ENCODE data around the gene ATAT1.

The ATAT1 gene

DNA sequence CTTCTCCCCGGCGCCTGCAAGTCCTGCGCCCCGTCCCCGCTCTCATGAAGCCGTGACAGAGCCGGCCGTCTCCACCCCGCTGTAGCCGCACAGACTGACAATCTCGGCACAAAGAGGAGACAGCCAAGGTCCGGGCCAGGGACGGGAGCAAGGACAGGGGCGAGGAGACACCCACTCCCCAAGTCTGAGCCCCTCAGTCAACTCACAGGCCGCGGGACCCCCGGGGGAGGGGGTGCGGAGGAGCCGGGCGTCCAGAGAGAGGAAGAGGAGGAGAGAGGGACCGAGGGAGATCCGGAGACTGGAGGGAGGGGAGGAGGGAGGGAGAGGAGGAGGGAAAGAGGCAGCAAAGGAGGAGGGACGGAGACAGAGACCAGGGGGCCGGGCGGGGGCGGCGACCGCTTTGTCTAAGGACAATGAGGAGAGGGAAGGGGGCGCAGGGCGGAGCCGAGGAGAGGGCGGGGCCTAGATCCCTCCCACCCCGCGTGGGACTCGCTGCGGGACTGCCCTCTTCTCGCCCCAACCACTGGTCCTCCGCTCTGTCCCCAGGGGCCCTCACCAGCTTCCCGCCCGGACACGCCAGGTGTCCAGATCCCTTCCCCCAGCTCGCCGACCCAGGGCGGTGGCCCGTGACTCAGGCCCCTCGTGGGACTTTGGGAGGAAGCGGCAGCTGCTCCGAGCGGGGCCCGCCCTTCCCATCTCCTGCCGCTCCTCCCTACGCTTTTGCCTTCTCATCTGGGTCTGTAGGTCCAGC lies 60.4 kb downstream of the ATAT1 start:
- Histone ChIP-seq H3K4me1 (peaks cover 29 to 39% (median 35%) of the 10 kb centered on the region in 10 experiments), H4K20me1 (peaks cover 14 to 38% (median 29%) of the 10 kb centered on the region in 11 experiments; a peak in 21 of 22 replicates), H3K27ac (peak overlapping the region; percentile 91 to 100 (median 99)), H3K4me2 (peak overlapping the region; percentile 97 to 100 (median 99)), H3K9ac (peak overlapping the region; percentile 91 to 100 (median 99)), H3K36me3 (peaks cover 6 to 31% (median 27%) of the 10 kb centered on the region in 11 experiments; a peak in 20 of 22 replicates), H3K4me3 (peak overlapping the region; percentile 83 to 100 (median 96)), H3K9me3 (replicated peaks in 1 of 11) (no peaks in the 10 kb centered on the region), H3K27me3 (no peaks in the 10 kb centered on the region)
- TF ChIP-seq Cebpa-rat (IDR thresholded peaks at IDR 0.05): no peak

DNA sequence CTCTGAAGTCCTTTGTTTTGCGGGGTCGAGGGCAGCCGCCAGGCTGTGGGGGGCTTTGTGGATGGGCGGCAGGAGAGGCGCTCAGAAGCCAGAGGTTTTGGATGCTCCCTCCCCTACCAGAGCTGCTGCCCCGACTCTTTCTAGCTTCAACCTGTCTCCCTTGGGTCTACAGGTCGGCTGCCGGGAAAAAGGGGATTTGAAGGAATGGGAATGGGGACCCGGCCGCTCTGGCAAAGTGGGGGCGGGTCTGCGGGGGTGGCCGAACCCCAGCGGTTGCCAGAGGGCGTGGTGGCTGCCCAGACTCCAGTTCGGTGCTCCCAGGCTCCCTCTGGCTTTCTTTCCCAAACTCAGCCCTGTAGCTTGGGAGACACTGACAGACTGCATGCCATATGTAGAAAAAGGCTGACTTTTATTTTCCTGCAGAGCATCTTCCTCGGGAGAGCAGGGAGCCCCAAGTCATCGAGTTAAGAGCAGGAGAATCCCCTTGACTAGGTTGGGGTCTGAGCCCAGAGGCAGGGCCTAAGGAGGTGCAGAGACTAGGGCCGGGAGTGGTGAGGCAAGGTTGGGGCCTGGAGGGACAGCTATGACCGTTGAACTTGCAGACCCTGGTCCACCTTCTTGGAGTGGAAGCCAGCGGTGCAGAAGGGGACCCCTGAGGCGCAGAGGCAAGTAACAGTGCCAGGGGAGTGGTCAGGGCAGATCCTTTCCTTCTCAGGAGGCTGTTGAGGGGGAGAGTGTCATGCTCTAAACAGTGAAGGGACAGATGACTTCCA lies 61.2 kb downstream of the ATAT1 start:
- H3K36me3 ChIP-seq: peaks cover 6 to 27% (median 25%) of the 10 kb centered on the region in 11 experiments; a peak in 20 of 22 replicates
- peak overlapping the region; percentile 97 to 100 (median 99) for H3K4me2 ChIP-seq
- peak overlapping the region; percentile 91 to 100 (median 99) for H3K9ac ChIP-seq
- no peaks in the 10 kb centered on the region for H3K27me3 ChIP-seq
- TF ChIP-seq Cebpa-rat (IDR thresholded peaks at IDR 0.05): no peak
- no peaks in the 10 kb centered on the region for H3K9me3 ChIP-seq (replicated peaks in 1 of 11)
- peak overlapping the region; percentile 91 to 100 (median 99) for H3K27ac ChIP-seq
- H3K4me3 ChIP-seq: peak overlapping the region; percentile 83 to 100 (median 96)
- H3K4me1 ChIP-seq: peaks cover 33 to 44% (median 38%) of the 10 kb centered on the region in 10 experiments
- peaks cover 11 to 33% (median 26%) of the 10 kb centered on the region in 11 experiments; a peak in 17 of 22 replicates for H4K20me1 ChIP-seq

DNA sequence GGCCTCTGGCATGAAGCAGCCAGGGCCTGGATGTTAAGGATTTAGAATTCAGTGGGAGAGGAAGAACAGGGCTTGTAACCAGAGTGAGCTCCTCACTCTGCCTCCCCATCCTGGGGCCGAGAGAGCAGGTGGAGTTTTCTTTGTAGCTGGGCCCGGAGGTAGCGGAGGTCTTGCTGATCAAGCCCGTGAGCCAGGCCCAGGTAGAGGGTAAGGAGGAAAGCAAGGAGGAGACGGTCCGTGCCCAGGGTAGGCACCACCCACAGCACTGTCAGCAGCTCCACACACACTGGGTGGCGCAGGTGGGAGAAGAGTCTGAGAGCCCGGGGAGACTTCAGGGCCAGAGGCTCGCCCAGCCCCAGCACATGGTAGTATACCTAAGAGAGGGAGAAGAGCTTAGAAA lies 61.9 kb downstream of the ATAT1 start:
- peak overlapping the region; percentile 91 to 100 (median 99) for H3K9ac ChIP-seq
- H3K36me3 ChIP-seq: peaks cover under 1 to 20% (median 18%) of the 10 kb centered on the region in 11 experiments; a peak in 20 of 22 replicates
- H3K4me3 ChIP-seq: peak overlapping the region; percentile 83 to 100 (median 96)
- TF ChIP-seq Cebpa-rat (IDR thresholded peaks at IDR 0.05): no peak
- H3K27ac ChIP-seq: peak overlapping the region; percentile 91 to 100 (median 99)
- peak overlapping the region; percentile 97 to 100 (median 99) for H3K4me2 ChIP-seq
- peaks cover 33 to 44% (median 38%) of the 10 kb centered on the region in 10 experiments for H3K4me1 ChIP-seq
- H3K9me3 ChIP-seq (replicated peaks in 1 of 11): no peaks in the 10 kb centered on the region
- H3K27me3 ChIP-seq: no peaks in the 10 kb centered on the region
- peaks cover 7 to 26% (median 20%) of the 10 kb centered on the region in 11 experiments; a peak in 16 of 22 replicates for H4K20me1 ChIP-seq

DNA sequence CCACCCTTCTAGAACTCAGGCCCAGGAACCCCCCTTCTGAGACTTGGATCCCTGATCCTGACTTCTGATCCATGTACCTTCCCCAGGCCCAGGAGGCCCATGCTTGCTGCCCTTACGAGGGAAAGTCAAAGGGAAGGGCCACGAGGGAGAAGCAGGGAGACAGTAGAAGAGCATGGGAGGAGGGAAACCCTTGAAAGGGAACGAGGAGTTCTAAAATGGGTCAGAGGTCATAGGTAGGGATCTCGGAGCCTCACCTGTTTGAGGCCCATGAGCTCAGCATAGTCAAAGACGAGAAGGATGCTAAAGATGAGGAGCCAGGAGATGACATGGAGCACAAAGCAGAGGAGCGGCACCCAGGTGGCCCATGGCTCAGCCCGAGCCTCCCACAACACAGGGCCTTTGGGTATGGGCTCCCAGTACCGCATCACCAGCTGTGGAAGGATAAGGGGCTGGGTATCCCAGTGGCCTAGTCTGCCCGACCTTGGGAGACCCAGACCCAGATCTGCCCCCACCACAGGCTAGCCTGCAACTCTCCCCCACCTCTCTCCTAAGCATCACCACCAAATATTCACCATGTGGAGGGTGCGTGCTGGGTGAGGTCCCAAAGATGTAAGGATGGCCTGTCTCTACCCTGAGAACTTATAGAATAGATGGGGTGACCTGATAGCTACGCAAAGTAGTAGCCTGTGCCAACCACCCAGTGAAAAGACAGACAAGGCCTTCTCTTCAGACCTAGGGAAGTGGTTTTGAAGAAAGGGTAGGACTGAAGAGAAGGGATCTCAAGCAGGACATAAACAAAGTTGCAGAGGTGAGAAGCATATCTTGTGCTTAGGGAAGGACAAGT lies 62.6 kb downstream of the ATAT1 start:
- no peaks in the 10 kb centered on the region for H3K9me3 ChIP-seq (replicated peaks in 1 of 11)
- H3K36me3 ChIP-seq: peaks cover 0 to 14% (median 13%) of the 10 kb centered on the region in 11 experiments; a peak in 19 of 22 replicates
- peaks cover 7 to 20% (median 13%) of the 10 kb centered on the region in 11 experiments; a peak in 16 of 22 replicates for H4K20me1 ChIP-seq
- H3K27me3 ChIP-seq: no peaks in the 10 kb centered on the region
- peak overlapping the region; percentile 91 to 100 (median 99) for H3K9ac ChIP-seq
- H3K4me3 ChIP-seq: peak overlapping the region; percentile 83 to 100 (median 96)
- peak overlapping the region; percentile 91 to 100 (median 99) for H3K27ac ChIP-seq
- peak overlapping the region; percentile 97 to 100 (median 99) for H3K4me2 ChIP-seq
- no peak for TF ChIP-seq Cebpa-rat (IDR thresholded peaks at IDR 0.05)
- peaks cover 33 to 44% (median 38%) of the 10 kb centered on the region in 10 experiments for H3K4me1 ChIP-seq

DNA sequence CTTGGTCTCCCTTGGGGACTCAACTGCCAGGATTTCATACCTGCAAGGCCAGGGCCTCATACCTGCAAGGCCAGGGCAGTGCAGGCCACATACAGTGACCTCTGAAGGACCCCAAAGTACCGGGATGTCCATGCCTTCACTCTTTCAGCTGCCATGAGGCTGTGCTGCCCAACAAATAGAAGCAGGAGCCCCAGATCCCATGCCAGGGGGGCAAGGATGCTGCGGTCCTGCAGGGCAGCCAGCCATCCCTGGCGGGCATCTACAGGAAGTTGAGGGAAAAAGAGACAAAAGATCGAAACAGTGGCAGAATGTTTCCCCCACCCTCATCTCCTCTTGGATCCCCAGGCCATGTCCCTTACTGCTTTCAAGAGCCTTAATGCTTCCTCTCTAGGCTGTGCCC lies 63.3 kb downstream of the ATAT1 start:
- H3K4me2 ChIP-seq: peak overlapping the region; percentile 97 to 100 (median 99)
- H3K27me3 ChIP-seq: no peaks in the 10 kb centered on the region
- no peak for TF ChIP-seq Cebpa-rat (IDR thresholded peaks at IDR 0.05)
- peak overlapping the region; percentile 83 to 100 (median 96) for H3K4me3 ChIP-seq
- peaks cover 33 to 44% (median 38%) of the 10 kb centered on the region in 10 experiments for H3K4me1 ChIP-seq
- H3K9ac ChIP-seq: peak overlapping the region; percentile 91 to 100 (median 99)
- H3K9me3 ChIP-seq (replicated peaks in 1 of 11): no peaks in the 10 kb centered on the region
- H3K27ac ChIP-seq: peak overlapping the region; percentile 91 to 100 (median 99); a peak in 21 of 22 replicates
- peaks cover 0 to 9% (median 7%) of the 10 kb centered on the region in 11 experiments; a peak in 15 of 22 replicates for H3K36me3 ChIP-seq
- peaks cover 7 to 14% (median 9%) of the 10 kb centered on the region in 11 experiments; a peak in 14 of 22 replicates for H4K20me1 ChIP-seq

DNA sequence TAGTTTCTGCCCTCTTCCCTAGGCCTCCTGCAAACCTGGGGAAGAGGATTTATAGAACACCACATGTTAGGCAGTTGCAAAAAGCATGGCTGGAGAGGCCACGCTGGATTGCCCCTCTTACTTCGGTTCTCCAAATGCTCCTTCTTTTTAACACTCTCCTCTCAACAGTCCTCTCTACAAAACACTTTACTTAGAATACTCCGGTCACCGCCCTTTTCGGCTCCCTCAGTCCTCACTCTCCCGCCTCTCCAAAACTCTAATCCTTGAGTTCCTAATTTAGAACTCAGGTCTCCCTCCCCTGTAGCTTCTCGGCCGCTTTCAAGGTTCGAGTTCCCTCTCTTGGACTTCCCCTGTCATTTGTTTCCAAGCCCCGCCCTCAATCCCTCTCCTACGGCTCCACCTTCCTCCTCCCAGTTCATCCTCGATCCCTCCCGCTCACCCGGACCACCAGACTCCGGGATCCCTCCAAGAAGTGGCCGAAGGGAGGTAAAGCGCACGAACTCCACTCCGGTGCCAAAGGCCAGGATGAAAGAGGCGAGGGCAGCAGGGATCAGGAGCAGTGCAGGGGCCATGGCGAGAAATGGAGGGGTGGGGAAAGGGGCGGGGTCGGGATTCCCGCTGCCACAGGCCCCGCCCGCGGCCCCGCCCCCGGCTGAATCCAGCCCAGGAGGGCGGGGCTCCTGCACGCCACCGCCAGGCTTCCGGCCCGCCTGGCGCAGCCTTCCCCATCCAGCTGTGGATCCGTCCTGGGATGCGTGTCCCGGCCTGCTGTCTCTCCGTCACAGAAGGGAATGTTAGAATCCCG lies 63.9 kb downstream of the ATAT1 start, which contains the start of gene NRM:
Gene NRM (minus strand): TSS at position 582 of the 805 bp plus-strand sequence. CDS start 10 bp downstream, at position 572.
- TF ChIP-seq Cebpa-rat (IDR thresholded peaks at IDR 0.05): no peak
- Histone ChIP-seq H3K36me3 (peaks cover 0 to 3% (median 1%) of the 10 kb centered on the region in 11 experiments; a peak in 14 of 22 replicates), H3K27me3 (no peaks in the 10 kb centered on the region), H3K4me3 (peak within 1 kb of the TSS; percentile 83 to 100 (median 96)), H3K4me2 (peak within 1 kb of the TSS; percentile 97 to 100 (median 99)), H3K27ac (peak within 1 kb of the TSS; percentile 91 to 100 (median 99); a peak in 21 of 22 replicates), H3K9me3 (replicated peaks in 1 of 11) (no peaks in the 10 kb centered on the region), H4K20me1 (peaks cover 2 to 8% (median 3%) of the 10 kb centered on the region in 11 experiments; a peak in 12 of 22 replicates), H3K4me1 (peaks cover 35 to 48% (median 39%) of the 10 kb centered on the region in 10 experiments), H3K9ac (peak within 1 kb of the TSS; percentile 91 to 100 (median 99))

DNA sequence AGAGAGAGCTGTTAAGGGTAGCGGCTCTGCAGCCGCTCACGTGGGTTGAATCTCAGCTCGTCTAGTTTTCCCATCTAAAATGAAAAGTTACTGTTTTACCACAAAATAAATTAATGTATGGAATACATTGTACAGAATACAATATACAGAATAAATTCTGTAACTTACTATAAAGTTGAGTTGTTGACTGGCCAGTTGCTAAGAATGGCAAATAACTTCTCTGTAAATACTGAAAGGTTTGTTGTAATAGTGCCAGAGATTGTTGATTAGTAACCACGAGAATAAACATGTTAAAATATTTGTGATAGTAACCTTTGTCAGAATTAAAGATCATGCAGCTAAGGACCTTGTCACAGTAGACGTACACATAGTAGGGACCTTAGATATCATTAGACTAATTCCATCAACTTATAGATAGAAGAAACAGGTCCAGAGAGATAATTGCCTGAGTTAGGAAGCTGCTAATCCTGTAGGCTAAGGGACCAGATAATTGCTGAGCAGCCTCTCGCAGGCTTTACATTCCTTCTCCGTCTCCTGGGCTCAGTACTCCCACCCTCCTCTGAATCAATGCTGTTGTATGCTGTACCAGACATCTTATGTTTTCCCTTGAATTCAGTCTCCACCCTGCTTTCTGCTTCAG lies 64.7 kb downstream of the ATAT1 start:
- H4K20me1 ChIP-seq: peaks cover 0 to under 1% (median 0%) of the 10 kb centered on the region in 11 experiments; a peak in 3 of 22 replicates
- H3K4me3 ChIP-seq: peak overlapping the region; percentile 83 to 100 (median 96)
- no peak for TF ChIP-seq Cebpa-rat (IDR thresholded peaks at IDR 0.05)
- peaks cover 35 to 50% (median 39%) of the 10 kb centered on the region in 10 experiments for H3K4me1 ChIP-seq
- H3K9me3 ChIP-seq (replicated peaks in 1 of 11): no peaks in the 10 kb centered on the region
- H3K9ac ChIP-seq: peak overlapping the region; percentile 2 to 100 (median 99); a peak in 21 of 22 replicates
- H3K27ac ChIP-seq: peak overlapping the region in 9 of 11 experiments; percentile 95 to 100 (median 99); a peak in 18 of 22 replicates
- no peaks in the 10 kb centered on the region for H3K27me3 ChIP-seq
- peak overlapping the region; percentile 77 to 100 (median 99) for H3K4me2 ChIP-seq
- peaks cover 0 to 1% (median 0%) of the 10 kb centered on the region in 11 experiments; a peak in 2 of 22 replicates for H3K36me3 ChIP-seq

All from BLaER1 treated with 17β-estradiol and CSF1 and Interleukin-3, amounts not matched to agents 10 nM and 100 nM (cell line).